Measurements from ENCODE around the gene PFKFB2.
A peak's percentile ranks its signal among the peaks of the same experiment; 100 is the strongest.
"Not testable (repeated sequence)": the region's sequence is repeated elsewhere in the genome, so short reads cannot be mapped to it uniquely, and the experiment has no call there.

Gene PFKFB2

GRCh38 chr1:207032528-207033017 is 20.5 kb upstream of the PFKFB2 start, which contains the start of gene C1orf116:
TSS of gene C1orf116 (minus strand) at chr1:207032756. CDS start at chr1:207027598, 5,158 bp downstream.
- H3K27ac ChIP-seq (ENCODE audit: low read length): no peak within 1 kb of the TSS
- peaks cover 28% of the 10 kb centered on the region for H3K4me1 ChIP-seq (ENCODE audit: control insufficient read depth, low read depth, low read length)
- no peaks in the 10 kb centered on the region for H3K36me3 ChIP-seq (ENCODE audit: control insufficient read depth, low read depth, low read length)
- H3K9me3 ChIP-seq (ENCODE audit: control insufficient read depth, low read depth, low read length): no peaks in the 10 kb centered on the region
- no peaks in the 10 kb centered on the region for H3K27me3 ChIP-seq (ENCODE audit: control insufficient read depth, insufficient read depth, low read length)
- H3K9ac ChIP-seq (ENCODE audit: low read length): no peak within 1 kb of the TSS
- H3K4me3 ChIP-seq (ENCODE audit: low read length): peak within 1 kb of the TSS; percentile 24

GRCh38 chr1:207033302-207033701 is 19.8 kb upstream of the PFKFB2 start:
- no peaks in the 10 kb centered on the region for H3K9me3 ChIP-seq (ENCODE audit: control insufficient read depth, low read depth, low read length)
- H3K9ac ChIP-seq (ENCODE audit: low read length): no peak overlapping the region
- H3K36me3 ChIP-seq (ENCODE audit: control insufficient read depth, low read depth, low read length): no peaks in the 10 kb centered on the region
- H3K4me1 ChIP-seq (ENCODE audit: control insufficient read depth, low read depth, low read length): peaks cover 28% of the 10 kb centered on the region
- H3K4me3 ChIP-seq (ENCODE audit: low read length): no peak overlapping the region
- no peaks in the 10 kb centered on the region for H3K27me3 ChIP-seq (ENCODE audit: control insufficient read depth, insufficient read depth, low read length)
- no peak overlapping the region for H3K27ac ChIP-seq (ENCODE audit: low read length)

- no peak overlapping the region for H3K4me3 ChIP-seq (ENCODE audit: low read length)
- no peak overlapping the region for H3K9ac ChIP-seq (ENCODE audit: low read length)
- no peak overlapping the region for H3K27ac ChIP-seq (ENCODE audit: low read length)
- no peaks in the 10 kb centered on the region for H3K9me3 ChIP-seq (ENCODE audit: control insufficient read depth, low read depth, low read length)
- H3K4me1 ChIP-seq (ENCODE audit: control insufficient read depth, low read depth, low read length): peaks cover 28% of the 10 kb centered on the region
- H3K36me3 ChIP-seq (ENCODE audit: control insufficient read depth, low read depth, low read length): no peaks in the 10 kb centered on the region
- H3K27me3 ChIP-seq (ENCODE audit: control insufficient read depth, insufficient read depth, low read length): no peaks in the 10 kb centered on the region
These were observed 18.9 kb upstream of the PFKFB2 start for GRCh38 chr1:207034208-207034607.

- no peaks in the 10 kb centered on the region for H3K27me3 ChIP-seq (ENCODE audit: control insufficient read depth, insufficient read depth, low read length)
- no peak overlapping the region for H3K4me3 ChIP-seq (ENCODE audit: low read length)
- H3K4me1 ChIP-seq (ENCODE audit: control insufficient read depth, low read depth, low read length): peaks cover 22% of the 10 kb centered on the region
- no peaks in the 10 kb centered on the region for H3K36me3 ChIP-seq (ENCODE audit: control insufficient read depth, low read depth, low read length)
- no peaks in the 10 kb centered on the region for H3K9me3 ChIP-seq (ENCODE audit: control insufficient read depth, low read depth, low read length)
- H3K27ac ChIP-seq (ENCODE audit: low read length): no peak overlapping the region
- no peak overlapping the region for H3K9ac ChIP-seq (ENCODE audit: low read length)
These were observed 18.1 kb upstream of the PFKFB2 start for GRCh38 chr1:207034998-207035397.

GRCh38 chr1:207035877-207036551 is 17.1 kb upstream of the PFKFB2 start:
- Histone ChIP-seq H3K27me3 (ENCODE audit: control insufficient read depth, insufficient read depth, low read length) (no peaks in the 10 kb centered on the region), H3K9ac (ENCODE audit: low read length) (no peak overlapping the region), H3K4me3 (ENCODE audit: low read length) (no peak overlapping the region), H3K9me3 (ENCODE audit: control insufficient read depth, low read depth, low read length) (no peaks in the 10 kb centered on the region), H3K36me3 (ENCODE audit: control insufficient read depth, low read depth, low read length) (no peaks in the 10 kb centered on the region), H3K27ac (ENCODE audit: low read length) (no peak overlapping the region), H3K4me1 (ENCODE audit: control insufficient read depth, low read depth, low read length) (peaks cover 22% of the 10 kb centered on the region)

GRCh38 chr1:207036865-207037264 is 16.2 kb upstream of the PFKFB2 start:
- peaks cover 15% of the 10 kb centered on the region for H3K4me1 ChIP-seq (ENCODE audit: control insufficient read depth, low read depth, low read length)
- no peaks in the 10 kb centered on the region for H3K36me3 ChIP-seq (ENCODE audit: control insufficient read depth, low read depth, low read length)
- no peaks in the 10 kb centered on the region for H3K27me3 ChIP-seq (ENCODE audit: control insufficient read depth, insufficient read depth, low read length)
- H3K27ac ChIP-seq (ENCODE audit: low read length): no peak overlapping the region
- H3K9ac ChIP-seq (ENCODE audit: low read length): no peak overlapping the region
- no peak overlapping the region for H3K4me3 ChIP-seq (ENCODE audit: low read length)
- H3K9me3 ChIP-seq (ENCODE audit: control insufficient read depth, low read depth, low read length): no peaks in the 10 kb centered on the region

GRCh38 chr1:207039380-207040180 is 13.5 kb upstream of the PFKFB2 start:
- H3K4me1 ChIP-seq (ENCODE audit: control insufficient read depth, low read depth, low read length): no peaks in the 10 kb centered on the region
- H3K36me3 ChIP-seq (ENCODE audit: control insufficient read depth, low read depth, low read length): no peaks in the 10 kb centered on the region
- H3K27me3 ChIP-seq (ENCODE audit: control insufficient read depth, insufficient read depth, low read length): no peaks in the 10 kb centered on the region
- no peak overlapping the region for H3K27ac ChIP-seq (ENCODE audit: low read length)
- no peaks in the 10 kb centered on the region for H3K9me3 ChIP-seq (ENCODE audit: control insufficient read depth, low read depth, low read length)
- H3K4me3 ChIP-seq (ENCODE audit: low read length): no peak overlapping the region
- H3K9ac ChIP-seq (ENCODE audit: low read length): no peak overlapping the region

- Histone ChIP-seq H3K9me3 (ENCODE audit: control insufficient read depth, low read depth, low read length) (no peaks in the 10 kb centered on the region), H3K9ac (ENCODE audit: low read length) (no peak overlapping the region), H3K4me3 (ENCODE audit: low read length) (no peak overlapping the region), H3K4me1 (ENCODE audit: control insufficient read depth, low read depth, low read length) (no peaks in the 10 kb centered on the region), H3K27me3 (ENCODE audit: control insufficient read depth, insufficient read depth, low read length) (no peaks in the 10 kb centered on the region), H3K36me3 (ENCODE audit: control insufficient read depth, low read depth, low read length) (peaks cover 3% of the 10 kb centered on the region), H3K27ac (ENCODE audit: low read length) (no peak overlapping the region)
These were observed 12.9 kb upstream of the PFKFB2 start for GRCh38 chr1:207040181-207040533.

- H3K36me3 ChIP-seq (ENCODE audit: control insufficient read depth, low read depth, low read length); H3K4me3 ChIP-seq (ENCODE audit: low read length); H3K27ac ChIP-seq (ENCODE audit: low read length); H3K4me1 ChIP-seq (ENCODE audit: control insufficient read depth, low read depth, low read length); H3K27me3 ChIP-seq (ENCODE audit: control insufficient read depth, insufficient read depth, low read length); H3K9ac ChIP-seq (ENCODE audit: low read length); H3K9me3 ChIP-seq (ENCODE audit: control insufficient read depth, low read depth, low read length): not testable (repeated sequence)
These were observed 11.7 kb upstream of the PFKFB2 start for GRCh38 chr1:207041397-207041796.

GRCh38 chr1:207045453-207045852 is 7.6 kb upstream of the PFKFB2 start:
- Histone ChIP-seq H3K27me3 (ENCODE audit: control insufficient read depth, insufficient read depth, low read length) (no peaks in the 10 kb centered on the region), H3K27ac (ENCODE audit: low read length) (no peak overlapping the region), H3K36me3 (ENCODE audit: control insufficient read depth, low read depth, low read length) (peaks cover 36% of the 10 kb centered on the region), H3K9ac (ENCODE audit: low read length) (no peak overlapping the region), H3K4me1 (ENCODE audit: control insufficient read depth, low read depth, low read length) (peaks cover 6% of the 10 kb centered on the region), H3K4me3 (ENCODE audit: low read length) (no peak overlapping the region), H3K9me3 (ENCODE audit: control insufficient read depth, low read depth, low read length) (no peaks in the 10 kb centered on the region)

GRCh38 chr1:207047505-207047904 is 5.6 kb upstream of the PFKFB2 start:
- no peak overlapping the region for H3K27ac ChIP-seq (ENCODE audit: low read length)

More at GRCh38 chr1:207047505-207047904, 5.6 kb upstream of the PFKFB2 start:
- Histone ChIP-seq H3K36me3 (ENCODE audit: control insufficient read depth, low read depth, low read length) (peaks cover 36% of the 10 kb centered on the region), H3K9ac (ENCODE audit: low read length) (no peak overlapping the region), H3K4me3 (ENCODE audit: low read length) (no peak overlapping the region), H3K4me1 (ENCODE audit: control insufficient read depth, low read depth, low read length) (peaks cover 11% of the 10 kb centered on the region), H3K27me3 (ENCODE audit: control insufficient read depth, insufficient read depth, low read length) (no peaks in the 10 kb centered on the region), H3K9me3 (ENCODE audit: control insufficient read depth, low read depth, low read length) (no peaks in the 10 kb centered on the region)

All from iPS-18a (cell line).